CD4-positive, alpha-beta T cell (primary cell): ENCODE data around the gene SPRED2. TPM values are rescaled to one million over a fixed set of nuclear protein-coding genes. Genes with fewer than 3 reads are reported as not detected.
"Not testable (repeated sequence)": the region's sequence is repeated elsewhere in the genome, so short reads cannot be mapped to it uniquely, and the experiment has no call there.

Experiments
- ATAC-seq: fragments of 200-7000 bp; cut with Tn5 transposase; one replicate; pipeline ENCODE4 v1.10.0; 2022; ENCODE audit warnings: mild to moderate bottlenecking; ENCODE audit not compliant: poor library complexity
- CTCF ChIA-PET: fragments of 350-600 bp; sonication (Branson Sonifier 250); formaldehyde crosslinking; loops from one replicate; lab custom pipeline; 2021; ENCODE audit warnings: antibody characterized with exemption, inconsistent platforms; lab: Charles Lee
- POLR2A ChIA-PET: fragments of 350-600 bp; sonication (Branson Sonifier 250); formaldehyde crosslinking; loops from one replicate; lab custom pipeline; 2021; ENCODE audit warnings: antibody characterized with exemption, inconsistent platforms; lab: Charles Lee
- DNase-seq, 14 experiments: peaks; one replicate each; pipeline ENCODE4 v3.0.0-alpha.2; 2013 to 2020; ENCODE audit warnings: mixed read lengths in 2 of 14
- H3K27ac ChIP-seq, 2 donors: one replicate each; pipeline versions ENCODE4 v1.5.1 to v1.7.0; 2013; ENCODE audit warnings: low read length in 2 of 2, low read depth in 1 of 2, mild to moderate bottlenecking in 1 of 2
- H3K27me3 ChIP-seq, 2 experiments: 1 replicate in 1 of 2; 2 replicates in 1 of 2; pipeline versions ENCODE4 v1.6.1 to v1.7.0; 2013; ENCODE audit warnings: low read length in 2 of 2, control low read depth in 1 of 2, mild to moderate bottlenecking in 1 of 2, moderate library complexity in 1 of 2; ENCODE audit not compliant: insufficient read depth in 2 of 2, control insufficient read depth in 1 of 2
- H3K36me3 ChIP-seq: one replicate; pipeline ENCODE4 v1.6.1; 2013; ENCODE audit warnings: low read length, control low read depth; ENCODE audit not compliant: insufficient read depth
- H3K4me1 ChIP-seq: one replicate; pipeline ENCODE4 v1.6.1; 2013; ENCODE audit warnings: low read length, control low read depth; ENCODE audit not compliant: insufficient read depth
- H3K4me3 ChIP-seq: one replicate; pipeline ENCODE4 v1.5.1; 2013; ENCODE audit warnings: mild to moderate bottlenecking, low read length, moderate library complexity
- H3K9me3 ChIP-seq, 2 experiments: 1 replicate in 1 of 2; 2 replicates in 1 of 2; pipeline versions ENCODE4 v1.6.1 to v1.7.0; 2013; ENCODE audit warnings: low read length in 2 of 2, mild to moderate bottlenecking in 2 of 2, control low read depth in 1 of 2, moderate library complexity in 1 of 2; ENCODE audit not compliant: control insufficient read depth in 1 of 2, insufficient read depth in 1 of 2
- H3K27ac Mint-ChIP-seq: one replicate; pipeline ENCODE4 v1.8.0; 2020; ENCODE audit warnings: mixed read lengths
- H3K27me3 Mint-ChIP-seq: one replicate; pipeline ENCODE4 v1.8.0; 2021; ENCODE audit warnings: mixed read lengths
- H3K36me3 Mint-ChIP-seq: one replicate; pipeline ENCODE4 v1.8.0; 2021; ENCODE audit warnings: low read depth, mixed read lengths
- H3K4me1 Mint-ChIP-seq: one replicate; pipeline ENCODE4 v1.8.0; 2021; ENCODE audit warnings: low read depth, mixed read lengths
- H3K4me3 Mint-ChIP-seq: one replicate; pipeline ENCODE4 v1.8.0; 2020; ENCODE audit warnings: mild to moderate bottlenecking, mixed read lengths
- H3K9me3 Mint-ChIP-seq: one replicate; pipeline ENCODE4 v1.8.0; 2020; ENCODE audit warnings: mixed read lengths
- intact Hi-C, 2 experiments: fragments of 100-400 bp; cut with DNase I in 1 of 2; cut with micrococcal nuclease in 1 of 2; formaldehyde crosslinking; loops; one replicate each; pipeline versions ENCODE4 v1.15.1 to v1.9.0; 2023 to 2025; cut with DNase I, micrococcal nuclease
- total RNA-seq, 174 experiments: library from RNA in 2 of 174; stranded (reverse) in 2 of 174; gene quantifications; one replicate each; pipeline ENCODE4 v1.2.3 and lab custom pipeline; 2021 to 2026
- TF ChIP-seq, protein P1 (sequence below): fragments of 200-600 bp; IDR thresholded peaks from one replicate; pipeline ENCODE4 v1.8.0; 2022; ENCODE audit warnings: antibody characterized with exemption, mild to moderate bottlenecking

Gene SPRED2
- total RNA-seq, 2 experiments from 2014 or later: 2.5 to 2.8 TPM

DNA sequence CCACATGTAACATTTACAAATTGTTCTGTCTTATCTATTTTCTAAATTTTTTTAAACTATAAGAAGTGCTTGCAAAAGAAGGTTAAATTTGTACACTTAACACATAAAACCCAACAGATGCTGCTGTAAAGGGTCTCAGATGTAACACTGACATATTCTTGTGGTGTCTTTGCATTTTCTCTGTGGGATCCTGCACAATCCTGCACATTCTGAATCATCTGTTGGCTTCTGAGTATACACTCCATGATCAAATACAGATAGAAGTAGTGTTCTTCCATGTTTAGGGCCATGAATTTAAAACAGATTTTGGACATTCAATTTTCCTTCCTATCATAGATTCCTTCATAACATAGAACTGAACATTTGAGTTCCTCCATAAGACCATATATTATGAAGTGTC, 89.0 kb downstream of the SPRED2 start:
- CTCF ChIA-PET: no interaction called here
- intact Hi-C loops: loop anchor here (5.0 to 10.0 kb wide), 2 partner anchors 41 to 59 kb away; no protein-coding TSS in a partner anchor

GRCh38 chr2:65340898-65341681, 91.3 kb downstream of the SPRED2 start:
- H3K9me3 Mint-ChIP-seq: no peaks in the 10 kb centered on the region
- ATAC-seq (no peak), DNase-seq (no peak)
- no peaks in the 10 kb centered on the region for H3K4me1 Mint-ChIP-seq
- no peaks in the 10 kb centered on the region for H3K27me3 Mint-ChIP-seq
- ChIA-PET CTCF (no interaction called here), POLR2A (no interaction called here)
- intact Hi-C loops: loop anchor here (5.0 to 10.0 kb wide), 2 partner anchors 39 to 56 kb away; no protein-coding TSS in a partner anchor
- TF ChIP-seq, protein P1, sequence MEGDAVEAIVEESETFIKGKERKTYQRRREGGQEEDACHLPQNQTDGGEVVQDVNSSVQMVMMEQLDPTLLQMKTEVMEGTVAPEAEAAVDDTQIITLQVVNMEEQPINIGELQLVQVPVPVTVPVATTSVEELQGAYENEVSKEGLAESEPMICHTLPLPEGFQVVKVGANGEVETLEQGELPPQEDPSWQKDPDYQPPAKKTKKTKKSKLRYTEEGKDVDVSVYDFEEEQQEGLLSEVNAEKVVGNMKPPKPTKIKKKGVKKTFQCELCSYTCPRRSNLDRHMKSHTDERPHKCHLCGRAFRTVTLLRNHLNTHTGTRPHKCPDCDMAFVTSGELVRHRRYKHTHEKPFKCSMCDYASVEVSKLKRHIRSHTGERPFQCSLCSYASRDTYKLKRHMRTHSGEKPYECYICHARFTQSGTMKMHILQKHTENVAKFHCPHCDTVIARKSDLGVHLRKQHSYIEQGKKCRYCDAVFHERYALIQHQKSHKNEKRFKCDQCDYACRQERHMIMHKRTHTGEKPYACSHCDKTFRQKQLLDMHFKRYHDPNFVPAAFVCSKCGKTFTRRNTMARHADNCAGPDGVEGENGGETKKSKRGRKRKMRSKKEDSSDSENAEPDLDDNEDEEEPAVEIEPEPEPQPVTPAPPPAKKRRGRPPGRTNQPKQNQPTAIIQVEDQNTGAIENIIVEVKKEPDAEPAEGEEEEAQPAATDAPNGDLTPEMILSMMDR: no peak
- H3K4me3 Mint-ChIP-seq: no peak overlapping the region
- Histone ChIP-seq H3K4me1 (no peaks in the 10 kb centered on the region), H3K27ac (no peak overlapping the region), H3K4me3 (no peak overlapping the region), H3K36me3 (no peaks in the 10 kb centered on the region), H3K27me3 (no peaks in the 10 kb centered on the region), H3K9me3 (no peaks in the 10 kb centered on the region)
- no peak overlapping the region for H3K27ac Mint-ChIP-seq
- H3K36me3 Mint-ChIP-seq: no peaks in the 10 kb centered on the region

More for the DNA sequence above, 89.0 kb downstream of the SPRED2 start:
- Histone ChIP-seq H3K27me3 (no peaks in the 10 kb centered on the region), H3K4me1 (no peaks in the 10 kb centered on the region), H3K9me3 (no peaks in the 10 kb centered on the region), H3K36me3 (no peaks in the 10 kb centered on the region), H3K27ac (no peak overlapping the region), H3K4me3 (no peak overlapping the region)
- DNase-seq (no peak), ATAC-seq (no peak)
- H3K27me3 Mint-ChIP-seq: no peaks in the 10 kb centered on the region
- POLR2A ChIA-PET: no interaction called here
- TF ChIP-seq, protein P1: no peak
- no peaks in the 10 kb centered on the region for H3K9me3 Mint-ChIP-seq
- no peak overlapping the region for H3K4me3 Mint-ChIP-seq
- H3K27ac Mint-ChIP-seq: no peak overlapping the region
- H3K4me1 Mint-ChIP-seq: no peaks in the 10 kb centered on the region
- H3K36me3 Mint-ChIP-seq: no peaks in the 10 kb centered on the region

DNA sequence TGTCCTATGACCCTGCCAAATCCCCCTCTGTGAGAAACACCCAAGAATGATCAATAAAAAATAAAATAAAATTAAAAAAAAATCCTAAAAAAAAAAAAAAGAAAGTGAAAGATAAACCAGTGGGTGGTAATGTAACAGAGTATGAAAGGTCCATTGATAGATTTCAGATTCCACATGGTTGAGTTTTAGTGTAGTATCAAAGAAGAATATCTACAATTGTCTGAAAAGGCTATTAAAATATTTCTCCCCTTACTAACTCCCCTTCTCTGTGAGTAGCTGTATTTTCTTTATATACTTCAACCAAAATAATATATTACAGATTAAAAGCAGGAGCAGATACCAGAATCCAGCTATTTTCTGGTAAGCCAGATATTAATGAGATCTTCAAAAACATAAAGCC, 92.8 kb downstream of the SPRED2 start:
- Mint-ChIP-seq H3K36me3 (no peaks in the 10 kb centered on the region), H3K27me3 (no peaks in the 10 kb centered on the region), H3K4me3 (no peak overlapping the region), H3K9me3 (no peaks in the 10 kb centered on the region), H3K27ac (no peak overlapping the region), H3K4me1 (no peaks in the 10 kb centered on the region)
- Histone ChIP-seq H3K9me3 (no peaks in the 10 kb centered on the region), H3K27ac (no peak overlapping the region), H3K36me3 (no peaks in the 10 kb centered on the region), H3K27me3 (no peaks in the 10 kb centered on the region), H3K4me1 (no peaks in the 10 kb centered on the region), H3K4me3 (no peak overlapping the region)
- intact Hi-C loops: loop anchor here (5.0 to 10.0 kb wide), 2 partner anchors 37 to 55 kb away; no protein-coding TSS in a partner anchor
- no peak for DNase-seq
- POLR2A ChIA-PET: no interaction called here
- ATAC-seq: no peak
- TF ChIP-seq, protein P1: no peak
- CTCF ChIA-PET: no interaction called here

- H3K9me3 ChIP-seq, H3K36me3 ChIP-seq, intact Hi-C loops, ATAC-seq, H3K27me3 Mint-ChIP-seq, CTCF ChIA-PET, H3K27ac ChIP-seq, H3K4me1 ChIP-seq, H3K27ac Mint-ChIP-seq, H3K9me3 Mint-ChIP-seq, H3K4me3 Mint-ChIP-seq, H3K36me3 Mint-ChIP-seq, POLR2A ChIA-PET, DNase-seq, H3K4me3 ChIP-seq, H3K4me1 Mint-ChIP-seq, H3K27me3 ChIP-seq: not testable (repeated sequence)
Observed at GRCh38 chr2:65338830-65339495, 93.4 kb downstream of the SPRED2 start.

DNA sequence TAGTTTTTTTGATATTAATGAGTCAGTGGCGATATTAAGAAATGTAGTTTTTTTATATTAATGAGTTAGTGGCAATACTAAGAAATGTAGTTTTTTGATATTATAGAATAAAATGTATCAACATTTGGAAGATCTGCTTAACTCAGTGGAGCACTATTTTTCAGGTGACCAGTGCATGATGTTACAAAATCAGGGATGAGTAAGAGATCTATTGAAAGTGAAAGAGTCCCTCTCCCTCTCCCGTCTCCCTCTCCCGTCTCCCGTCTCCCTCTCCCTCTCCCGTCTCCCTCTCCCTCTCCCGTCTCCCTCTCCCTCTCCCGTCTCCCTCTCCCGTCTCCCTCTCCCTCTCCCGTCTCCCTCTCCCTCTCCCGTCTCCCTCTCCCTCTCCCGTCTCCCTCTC, 94.5 kb downstream of the SPRED2 start:
- H3K27ac Mint-ChIP-seq, POLR2A ChIA-PET, H3K27me3 ChIP-seq, ATAC-seq, H3K4me1 Mint-ChIP-seq, H3K4me3 ChIP-seq, H3K27me3 Mint-ChIP-seq, H3K9me3 ChIP-seq, H3K27ac ChIP-seq, H3K36me3 Mint-ChIP-seq, H3K36me3 ChIP-seq, CTCF ChIA-PET, H3K4me3 Mint-ChIP-seq, DNase-seq, H3K9me3 Mint-ChIP-seq, H3K4me1 ChIP-seq, intact Hi-C loops: not testable (repeated sequence)
